ENCODE results near the gene ELOVL2.

Gene ELOVL2

DNA sequence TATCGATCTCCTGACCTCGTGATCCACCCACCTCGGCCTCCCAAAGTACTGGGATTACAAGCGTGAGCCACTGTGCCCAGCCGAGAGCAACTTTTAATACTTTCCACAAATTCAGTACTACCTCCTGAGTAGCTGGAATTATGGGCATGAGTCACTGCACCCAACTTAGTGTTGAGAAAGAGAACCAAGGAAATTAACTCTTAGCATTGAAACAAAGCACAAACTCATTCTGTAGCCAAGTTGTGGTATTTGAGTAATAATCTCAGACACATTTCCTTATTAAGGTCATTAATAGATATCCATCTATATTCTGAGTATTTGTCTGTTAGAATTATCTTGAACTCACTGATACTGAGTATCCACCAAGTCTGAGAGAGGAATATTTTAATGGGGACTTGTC is 14.3 kb upstream of the ELOVL2 start:
- no peak for DNase-seq (ENCODE audit: low read depth in 1 of 2, low spot score in 1 of 2)

DNA sequence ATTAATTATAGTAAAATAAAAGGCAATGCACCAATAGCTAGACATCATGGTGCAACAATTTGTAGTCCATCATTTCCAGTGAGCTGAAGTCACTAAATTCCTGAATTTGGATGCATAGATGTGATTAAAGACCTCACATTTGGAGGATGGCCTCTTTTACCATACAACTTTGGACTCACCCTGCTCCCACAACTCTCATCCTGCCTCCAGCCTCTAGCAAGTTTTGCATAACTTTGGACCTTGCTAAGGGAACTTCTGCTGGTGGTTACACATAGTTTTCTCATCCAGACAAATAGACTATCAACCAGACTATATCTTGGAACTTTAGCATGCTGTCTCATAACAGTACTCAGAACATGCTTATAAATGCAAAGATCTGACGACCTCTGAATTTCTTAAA is 12.8 kb upstream of the ELOVL2 start:
- DNase-seq (ENCODE audit: low read depth in 1 of 2, low spot score in 1 of 2), result no peak

GRCh38 chr6:11055127-11055627 is 11.1 kb upstream of the ELOVL2 start:
- no peak for DNase-seq (ENCODE audit: low read depth in 1 of 2, low spot score in 1 of 2)

- DNase-seq (ENCODE audit: low read depth in 1 of 2, low spot score in 1 of 2), result no peak
These were observed 10.6 kb upstream of the ELOVL2 start for GRCh38 chr6:11054722-11055121.

DNA sequence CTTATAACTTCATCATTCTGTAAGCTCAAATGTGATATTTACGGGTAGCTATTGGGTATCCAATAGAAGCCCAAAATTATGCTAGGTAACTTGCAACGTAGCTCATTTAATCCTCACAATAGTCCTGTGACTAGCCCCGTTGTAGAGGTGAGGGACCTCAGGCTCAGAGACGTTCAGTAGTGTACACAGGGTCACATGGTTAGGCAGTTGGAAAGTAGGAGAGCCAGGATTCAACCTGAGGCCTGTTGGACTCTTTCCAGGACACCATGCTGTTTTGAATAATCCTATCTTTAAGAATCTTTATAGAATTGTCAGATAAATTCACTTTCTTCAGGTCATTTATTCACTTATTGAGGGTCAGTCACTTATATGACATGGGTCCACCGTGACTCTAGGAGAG is 9.2 kb upstream of the ELOVL2 start:
- no peak for DNase-seq (ENCODE audit: low read depth in 1 of 2, low spot score in 1 of 2)

DNA sequence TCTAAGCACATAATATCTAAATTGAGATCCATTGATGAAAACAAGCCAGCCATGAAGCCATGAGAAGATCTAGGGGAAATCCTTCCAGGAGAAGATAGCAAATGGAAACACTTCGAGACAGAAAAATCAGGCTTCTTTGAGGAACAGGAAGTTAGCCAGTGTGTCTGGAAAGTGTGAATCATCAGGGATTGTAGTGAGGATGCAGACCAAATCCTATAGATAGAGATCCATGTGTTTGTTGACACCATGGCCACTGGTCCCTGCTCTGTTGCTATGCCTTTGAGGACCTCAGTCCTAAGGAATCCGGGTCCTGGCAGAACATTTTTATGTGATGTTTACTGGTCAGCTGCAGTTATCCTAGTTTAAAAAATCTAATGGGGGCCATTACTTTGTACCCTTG is 6.6 kb upstream of the ELOVL2 start:
- DNase-seq (ENCODE audit: low read depth in 1 of 2, low spot score in 1 of 2), result no peak

DNA sequence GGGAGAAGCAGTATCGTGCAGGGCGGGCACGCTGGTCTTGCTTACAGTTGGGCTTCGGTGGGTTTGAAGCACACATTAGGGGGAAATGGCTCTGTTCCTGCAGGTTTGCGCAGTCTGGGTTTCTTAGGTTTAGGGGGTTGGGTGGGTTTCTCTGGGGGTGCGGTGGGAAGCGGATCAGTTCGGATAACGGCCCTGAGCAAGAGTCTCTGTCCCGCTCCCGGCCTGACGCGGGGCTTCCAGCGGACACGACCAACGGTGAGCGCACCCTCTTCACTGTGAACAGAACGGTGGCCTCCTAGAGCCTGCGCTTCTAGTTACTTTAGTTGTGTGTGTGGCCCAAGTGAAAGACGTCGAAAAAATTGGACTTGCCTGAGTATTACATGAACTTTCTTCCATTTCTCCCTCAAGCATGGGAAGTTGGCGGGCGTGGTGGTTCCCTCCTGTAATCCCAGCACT is 635 bp upstream of the ELOVL2 start:
- DNase-seq (ENCODE audit: low read depth in 1 of 2, low spot score in 1 of 2), result no peak

DNA sequence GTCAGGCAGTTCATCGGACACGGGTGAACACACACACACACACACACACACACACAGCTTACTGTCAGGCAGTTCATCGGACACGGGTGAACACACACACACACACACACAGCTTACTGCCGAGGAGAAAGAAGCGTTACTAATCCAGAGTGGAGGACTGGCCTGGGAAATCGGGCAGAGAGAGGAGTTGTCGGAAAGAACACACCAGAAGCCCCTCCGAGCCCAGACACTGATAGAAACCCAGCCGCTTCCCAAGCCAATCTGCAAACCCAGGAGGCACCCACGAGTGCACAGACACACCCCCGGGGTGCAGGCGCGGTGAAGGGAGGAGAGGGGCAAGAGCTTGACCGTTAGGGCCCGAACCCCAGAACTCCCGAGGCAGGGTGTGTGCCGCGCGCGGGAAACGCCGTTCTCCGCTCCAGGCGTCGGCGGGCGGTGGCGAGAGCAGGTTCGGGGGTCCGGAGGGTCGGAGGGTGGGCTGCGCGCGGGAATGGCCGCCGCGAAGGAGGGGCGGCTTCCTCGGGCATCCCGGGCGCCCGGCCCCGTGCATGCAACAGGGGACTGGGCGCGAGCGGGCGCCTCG is 636 bp downstream of the ELOVL2 start:
- no peak for DNase-seq (ENCODE audit: low read depth in 1 of 2, low spot score in 1 of 2)

GRCh38 chr6:11042750-11043377 is 1.2 kb downstream of the ELOVL2 start:
- DNase-seq (ENCODE audit: low read depth in 1 of 2, low spot score in 1 of 2), result no peak

DNA sequence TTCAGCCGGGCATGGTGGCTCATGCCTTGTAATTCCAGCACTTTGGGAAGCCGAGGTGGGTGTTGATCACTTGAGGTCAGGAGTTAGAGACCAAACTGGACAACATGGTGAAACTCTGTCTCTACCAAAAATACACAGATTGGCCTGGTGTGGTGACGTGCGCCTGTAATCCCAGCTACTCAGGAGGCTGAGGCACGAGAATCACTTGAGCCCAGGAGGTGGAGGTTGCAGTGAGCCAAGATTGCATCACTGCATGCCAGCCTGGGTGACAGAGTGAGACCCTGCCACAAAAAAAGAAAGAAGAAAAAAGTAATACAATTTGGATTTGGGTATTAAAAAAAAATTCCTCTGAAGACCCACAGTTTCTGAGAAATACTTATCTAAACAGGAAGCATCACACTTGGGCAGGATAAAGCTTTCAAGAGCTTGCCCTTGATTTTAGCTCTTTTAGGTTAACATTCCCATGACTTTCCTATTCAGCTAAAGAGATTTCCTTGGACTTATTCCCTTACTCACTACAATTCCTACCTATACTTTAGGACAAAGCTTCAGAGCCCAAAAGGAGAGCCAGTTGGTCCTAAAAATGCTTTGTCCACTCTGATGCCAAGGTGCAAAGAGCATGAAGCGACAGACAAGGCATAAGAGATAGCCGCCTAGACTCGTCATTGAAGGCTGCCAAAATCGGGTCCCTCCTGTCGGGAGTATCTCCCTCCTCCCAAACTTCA is 1.9 kb downstream of the ELOVL2 start:
- DNase-seq (ENCODE audit: low read depth in 1 of 2, low spot score in 1 of 2), result no peak

DNA sequence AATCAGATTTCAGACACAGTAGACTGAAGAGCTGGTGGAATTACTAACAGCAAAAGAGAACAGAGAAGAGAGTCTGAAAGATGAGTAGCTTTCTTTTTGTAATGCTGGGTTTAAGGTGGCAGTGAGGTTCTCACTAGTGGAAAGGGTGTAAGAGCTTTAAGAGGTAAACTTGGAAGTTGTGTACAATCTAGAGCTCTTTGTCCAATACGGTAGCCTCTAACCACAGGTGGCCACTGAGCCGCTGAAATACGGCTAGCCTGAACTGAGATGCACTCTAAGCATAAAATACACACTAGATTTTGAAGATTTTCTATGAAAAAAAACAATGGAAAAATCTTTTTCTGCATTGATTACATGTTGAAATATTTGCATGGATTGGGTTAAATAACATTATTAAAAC is 4.0 kb downstream of the ELOVL2 start:
- DNase-seq (ENCODE audit: low read depth in 1 of 2, low spot score in 1 of 2), result no peak

- DNase-seq (ENCODE audit: low read depth in 1 of 2, low spot score in 1 of 2), result no peak
These were observed 5.1 kb downstream of the ELOVL2 start for GRCh38 chr6:11039040-11039439.

GRCh38 chr6:11036977-11037430 is 7.1 kb downstream of the ELOVL2 start:
- no peak for DNase-seq (ENCODE audit: low read depth in 1 of 2, low spot score in 1 of 2)

DNA sequence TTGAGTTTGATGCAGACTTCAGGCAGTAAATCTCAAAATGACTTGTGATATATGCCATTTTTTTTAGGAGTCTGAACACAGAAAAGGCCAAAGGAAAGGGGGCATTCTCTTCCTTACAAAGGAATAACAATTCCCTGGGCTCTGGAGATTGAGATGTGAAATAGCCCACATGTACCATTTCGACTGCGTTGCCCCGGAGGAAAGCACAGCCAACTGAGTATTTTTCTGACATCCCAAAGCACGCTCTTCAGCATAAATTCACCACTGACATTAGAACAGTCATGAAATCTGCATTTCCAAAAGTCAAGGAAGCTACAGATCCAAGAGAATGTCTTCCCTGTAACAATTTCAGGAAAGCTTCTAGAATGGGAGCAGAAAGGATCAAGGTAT is 7.8 kb downstream of the ELOVL2 start:
- DNase-seq (ENCODE audit: low read depth in 1 of 2, low spot score in 1 of 2), result no peak

DNA sequence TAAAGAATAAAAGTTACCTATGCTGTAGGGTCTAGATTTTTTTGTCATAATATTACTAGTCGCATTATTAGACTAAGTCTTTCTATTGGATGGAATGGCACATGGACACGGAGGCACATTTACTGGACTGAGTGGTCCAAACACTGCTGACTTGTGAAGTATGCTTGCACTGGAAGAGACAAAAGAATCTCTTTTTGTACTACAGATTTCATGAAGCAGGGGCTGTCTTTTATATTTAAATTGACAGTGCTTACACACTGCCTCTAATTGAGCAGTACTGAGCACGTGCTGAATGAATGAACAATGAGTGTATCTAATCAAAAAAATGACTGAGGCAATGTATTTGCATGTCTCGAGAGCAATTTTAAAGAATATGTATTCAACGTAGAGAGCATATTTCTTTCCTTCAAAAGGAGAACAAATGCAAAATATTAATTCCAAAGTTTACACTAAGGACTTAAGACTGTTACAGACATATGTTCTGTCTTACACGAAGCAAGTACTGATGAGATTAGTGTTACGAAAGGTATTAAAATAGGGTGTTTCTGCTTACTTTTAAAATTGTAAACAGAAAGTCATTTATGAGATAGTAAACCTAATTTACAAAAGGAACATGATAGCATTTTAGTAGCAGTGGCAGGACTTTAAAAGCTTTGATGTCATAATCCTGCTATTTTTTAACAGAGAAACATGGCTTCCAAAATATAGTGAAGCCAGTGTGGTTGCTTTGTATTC is 8.3 kb downstream of the ELOVL2 start:
- DNase-seq (ENCODE audit: low read depth in 1 of 2, low spot score in 1 of 2), result no peak

GRCh38 chr6:11033825-11034224 is 10.3 kb downstream of the ELOVL2 start:
- no peak for DNase-seq (ENCODE audit: low read depth in 1 of 2, low spot score in 1 of 2)

- no peak for DNase-seq (ENCODE audit: low read depth in 1 of 2, low spot score in 1 of 2)
These were observed 13.2 kb downstream of the ELOVL2 start for GRCh38 chr6:11030904-11031303.

DNA sequence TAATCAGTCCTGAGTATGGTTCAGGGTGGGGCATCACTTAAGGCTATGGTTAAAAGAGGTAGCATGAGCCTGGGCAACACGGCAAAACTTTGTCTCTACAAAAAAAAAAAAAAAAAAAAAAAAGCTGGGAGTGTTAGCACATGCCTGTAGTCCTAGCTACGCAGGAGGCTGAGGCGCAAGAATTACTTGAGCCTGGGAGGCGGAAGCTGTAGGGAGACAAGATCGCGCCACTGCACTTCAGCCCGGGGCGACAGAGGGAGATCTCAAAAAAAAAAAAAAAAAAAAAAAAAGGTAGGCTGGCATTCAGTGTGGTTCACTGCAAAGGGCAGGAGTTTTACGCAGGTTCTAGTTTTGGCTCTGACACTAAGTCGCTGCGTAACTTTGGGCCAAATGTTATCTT is 15.1 kb downstream of the ELOVL2 start:
- DNase-seq (ENCODE audit: low read depth in 1 of 2, low spot score in 1 of 2), result no peak

DNA sequence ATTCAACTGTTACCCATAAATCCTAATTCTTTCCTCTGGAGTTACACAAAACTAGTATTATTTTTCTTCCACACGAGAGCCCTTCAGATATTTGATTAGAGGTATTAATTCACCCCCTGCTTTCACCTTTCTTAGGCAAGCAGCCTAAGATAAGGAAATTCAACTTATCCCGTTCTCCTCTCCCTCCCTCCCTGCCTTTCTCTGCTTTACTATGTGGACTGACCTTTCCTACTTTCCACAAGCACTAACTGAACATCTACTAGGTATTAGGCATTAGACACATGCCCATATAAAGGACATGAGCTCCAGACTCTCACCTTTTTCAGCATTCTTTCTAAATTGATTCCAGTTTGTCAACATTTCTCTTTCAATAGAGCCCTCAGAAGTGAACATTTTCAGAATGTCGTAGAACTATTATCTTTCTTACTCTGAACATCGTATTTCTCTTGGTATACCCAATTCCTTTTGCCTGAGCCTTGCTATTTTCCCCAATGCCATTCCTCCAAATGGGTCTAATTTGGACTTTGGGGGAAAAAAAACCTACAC is 16.5 kb downstream of the ELOVL2 start:
- no peak for DNase-seq (ENCODE audit: low read depth in 1 of 2, low spot score in 1 of 2)

- DNase-seq (ENCODE audit: low read depth in 1 of 2, low spot score in 1 of 2), result no peak
These were observed 18.0 kb downstream of the ELOVL2 start for GRCh38 chr6:11025921-11026635.

DNA sequence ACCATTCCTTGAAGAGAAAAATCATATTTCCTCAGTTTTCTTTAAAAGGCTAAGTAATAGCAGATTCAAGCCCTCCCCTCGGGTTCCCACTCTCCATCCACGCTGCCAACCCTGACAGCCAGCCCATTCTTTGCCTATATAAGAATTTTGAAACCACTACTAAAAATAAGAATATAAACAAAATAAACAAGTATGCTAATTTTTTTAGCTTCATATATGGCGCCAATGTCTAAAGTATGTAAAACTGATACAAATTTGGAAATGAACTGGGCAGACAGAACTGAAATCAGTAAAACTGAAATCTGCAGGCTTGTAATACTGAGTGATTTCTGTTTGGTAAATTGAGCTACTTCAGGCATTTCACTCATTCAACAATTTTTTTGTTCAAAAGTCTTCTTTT is 19.0 kb downstream of the ELOVL2 start:
- no peak for DNase-seq (ENCODE audit: low read depth in 1 of 2, low spot score in 1 of 2)

Measured in activated T-helper 1 cell treated with anti-CD3 and anti-CD28 coated beads, Interleukin-2, amount 50 U/mL, for 16 hours (primary cell).